HepG2 (cell line): ENCODE measurements around the gene PPM1F. TPM values are rescaled to one million over a fixed set of nuclear protein-coding genes. Genes with fewer than 3 reads are reported as not detected.

Experiments used
- BCL6 ChIP-seq: IDR thresholded peaks from 2 replicates; pipeline ENCODE4 v1.6.1; 2016; ENCODE audit warnings: missing genetic modification reagents, missing compliant biosample characterization
- CCAR2 ChIP-seq: fragments of 200-400 bp; formaldehyde crosslinking; optimal IDR thresholded peaks from 2 replicates; pipeline ENCODE3; 2018; ENCODE audit warnings: low read depth, mild to moderate bottlenecking, low read length, moderate library complexity
- CEBPG ChIP-seq: IDR thresholded peaks from 2 replicates; pipeline ENCODE4 v1.6.1; 2016
- CREBL2 ChIP-seq: sonication (generic); formaldehyde crosslinking; IDR thresholded peaks from 2 replicates; pipeline ENCODE4 v1.8.1; 2023; ENCODE audit warnings: missing genetic modification reagents, mild to moderate bottlenecking, borderline replicate concordance
- FOXP1 ChIP-seq, 2 experiments: fragments of 450-650 bp in 1 of 2; IDR thresholded peaks; 2 replicates each; pipeline ENCODE4 v1.6.1; 2017 to 2018; ENCODE audit warnings: antibody characterized with exemption in 1 of 2
- HMGXB3 ChIP-seq: sonication (generic); formaldehyde crosslinking; IDR thresholded peaks from 2 replicates; pipeline ENCODE4 v1.4.0; 2020; ENCODE audit warnings: missing genetic modification reagents, borderline replicate concordance
- HNF4A ChIP-seq: sonication (generic); formaldehyde crosslinking; IDR thresholded peaks from 2 replicates; pipeline ENCODE4 v1.4.0; 2020; ENCODE audit warnings: missing genetic modification reagents
- LBX2 ChIP-seq: sonication (generic); formaldehyde crosslinking; IDR thresholded peaks from 2 replicates; pipeline ENCODE4 v1.5.0; 2020; ENCODE audit warnings: missing genetic modification reagents, mild to moderate bottlenecking, borderline replicate concordance
- MATR3 ChIP-seq: sonication (generic); formaldehyde crosslinking; IDR thresholded peaks from 2 replicates; pipeline ENCODE4 v1.4.0; 2020; ENCODE audit warnings: missing genetic modification reagents
- MED13 ChIP-seq: sonication (generic); formaldehyde crosslinking; IDR thresholded peaks from 2 replicates; pipeline ENCODE4 v1.5.0; 2020; ENCODE audit warnings: missing genetic modification reagents
- MED8 ChIP-seq: sonication (generic); formaldehyde crosslinking; IDR thresholded peaks from 2 replicates; pipeline ENCODE4 v1.8.1; 2023; ENCODE audit warnings: mild to moderate bottlenecking, missing genetic modification reagents; ENCODE audit not compliant: insufficient replicate concordance
- SNAPC2 ChIP-seq: sonication (generic); formaldehyde crosslinking; IDR thresholded peaks from 2 replicates; pipeline ENCODE4 v1.8.1; 2022; ENCODE audit warnings: mild to moderate bottlenecking, missing genetic modification reagents
- ZNF101 ChIP-seq: sonication (generic); formaldehyde crosslinking; IDR thresholded peaks from 2 replicates; pipeline ENCODE4 v1.4.0; 2020; ENCODE audit warnings: mild to moderate bottlenecking, low read depth, missing genetic modification reagents, borderline replicate concordance
- ZNF20 ChIP-seq: sonication (generic); formaldehyde crosslinking; IDR thresholded peaks from 2 replicates; pipeline ENCODE4 v1.4.0; 2020; ENCODE audit warnings: mild to moderate bottlenecking, moderate library complexity, missing genetic modification reagents
- ZNF281 ChIP-seq: sonication (generic); formaldehyde crosslinking; IDR thresholded peaks from 2 replicates; pipeline ENCODE4 v1.4.0; 2020; ENCODE audit warnings: missing genetic modification reagents, borderline replicate concordance
- ZNF562 ChIP-seq: sonication (generic); formaldehyde crosslinking; IDR thresholded peaks from 2 replicates; pipeline ENCODE4 v1.8.0; 2022; ENCODE audit warnings: missing genetic modification reagents, borderline replicate concordance
- polyA plus RNA-seq, 8 experiments: library from polyadenylated mRNA; depleted of rRNA in 3 of 8; stranded (reverse) in 7 of 8; unstranded in 1 of 8; fragments of >200 nt; fragmentation: Illumina TruSeq in 4 of 8; extraction: Trizol in 4 of 8; gene quantifications; 2 replicates each; pipeline versions ENCODE4 v1.2.1 to v1.2.3, GENCODE V29; 2011 to 2016; ENCODE audit warnings: low read depth in 4 of 8, missing spikeins in 1 of 8, mixed read lengths in 1 of 8; ENCODE audit not compliant: insufficient read depth in 1 of 8
- total RNA-seq, 5 experiments: library from RNA; depleted of rRNA; stranded (reverse); fragments of >200 nt; fragmentation: Illumina TruSeq; extraction: Trizol; gene quantifications; 2 replicates each; pipeline ENCODE4 v1.2.3, GENCODE V29; 2016; ENCODE audit warnings: low read depth in 1 of 5
- TF ChIP-seq, protein P1 (sequence below): sonication (generic); formaldehyde crosslinking; IDR thresholded peaks from 2 replicates; pipeline ENCODE4 v1.5.0; 2020; ENCODE audit warnings: mild to moderate bottlenecking, missing genetic modification reagents, borderline replicate concordance

Gene PPM1F
- total and polyA plus RNA-seq, 2 of the 13 experiments (the other 11 are each of a cell fraction or from before 2014, with no cell fraction given), result 11.0 to 19.6 TPM

DNA sequence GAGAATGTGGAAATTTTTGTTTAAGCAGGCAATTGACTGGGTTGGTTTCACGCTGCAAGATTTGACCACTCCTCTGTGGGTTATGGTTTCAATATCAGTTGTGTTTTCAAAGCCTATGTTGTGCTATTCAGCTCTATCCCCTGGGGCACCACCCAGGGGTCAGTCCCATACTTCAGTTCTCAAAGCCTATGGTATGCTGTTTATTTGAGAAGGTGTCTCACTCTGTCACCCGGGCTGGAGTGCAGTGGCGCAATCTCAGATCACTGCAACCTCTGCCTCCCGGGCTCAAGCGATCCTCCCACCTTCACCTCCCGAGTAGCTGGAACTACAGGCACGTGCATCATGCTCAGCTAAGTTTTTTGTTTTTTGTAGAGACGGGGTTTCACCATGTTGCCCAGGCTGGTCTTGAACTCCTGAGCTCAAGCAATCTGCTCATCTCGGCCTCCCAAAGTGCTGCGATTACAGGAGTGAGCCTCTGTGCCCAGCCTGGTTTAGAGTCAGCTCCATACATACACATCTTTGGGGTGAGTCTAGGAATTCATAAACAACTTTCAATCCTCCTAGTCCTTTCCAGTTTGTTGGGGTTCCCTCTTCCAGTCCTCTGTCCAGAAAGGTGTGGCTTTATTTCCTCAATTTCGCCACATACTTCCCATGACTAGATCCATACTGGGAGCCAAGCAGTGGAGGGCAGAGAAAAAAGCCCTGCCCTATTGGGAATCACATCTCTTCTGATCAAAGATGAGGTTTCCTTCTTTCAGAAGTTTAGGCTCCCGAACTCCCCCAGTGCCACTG is 50.2 kb downstream of the PPM1F start (continued):
- TF ChIP-seq, protein P1, sequence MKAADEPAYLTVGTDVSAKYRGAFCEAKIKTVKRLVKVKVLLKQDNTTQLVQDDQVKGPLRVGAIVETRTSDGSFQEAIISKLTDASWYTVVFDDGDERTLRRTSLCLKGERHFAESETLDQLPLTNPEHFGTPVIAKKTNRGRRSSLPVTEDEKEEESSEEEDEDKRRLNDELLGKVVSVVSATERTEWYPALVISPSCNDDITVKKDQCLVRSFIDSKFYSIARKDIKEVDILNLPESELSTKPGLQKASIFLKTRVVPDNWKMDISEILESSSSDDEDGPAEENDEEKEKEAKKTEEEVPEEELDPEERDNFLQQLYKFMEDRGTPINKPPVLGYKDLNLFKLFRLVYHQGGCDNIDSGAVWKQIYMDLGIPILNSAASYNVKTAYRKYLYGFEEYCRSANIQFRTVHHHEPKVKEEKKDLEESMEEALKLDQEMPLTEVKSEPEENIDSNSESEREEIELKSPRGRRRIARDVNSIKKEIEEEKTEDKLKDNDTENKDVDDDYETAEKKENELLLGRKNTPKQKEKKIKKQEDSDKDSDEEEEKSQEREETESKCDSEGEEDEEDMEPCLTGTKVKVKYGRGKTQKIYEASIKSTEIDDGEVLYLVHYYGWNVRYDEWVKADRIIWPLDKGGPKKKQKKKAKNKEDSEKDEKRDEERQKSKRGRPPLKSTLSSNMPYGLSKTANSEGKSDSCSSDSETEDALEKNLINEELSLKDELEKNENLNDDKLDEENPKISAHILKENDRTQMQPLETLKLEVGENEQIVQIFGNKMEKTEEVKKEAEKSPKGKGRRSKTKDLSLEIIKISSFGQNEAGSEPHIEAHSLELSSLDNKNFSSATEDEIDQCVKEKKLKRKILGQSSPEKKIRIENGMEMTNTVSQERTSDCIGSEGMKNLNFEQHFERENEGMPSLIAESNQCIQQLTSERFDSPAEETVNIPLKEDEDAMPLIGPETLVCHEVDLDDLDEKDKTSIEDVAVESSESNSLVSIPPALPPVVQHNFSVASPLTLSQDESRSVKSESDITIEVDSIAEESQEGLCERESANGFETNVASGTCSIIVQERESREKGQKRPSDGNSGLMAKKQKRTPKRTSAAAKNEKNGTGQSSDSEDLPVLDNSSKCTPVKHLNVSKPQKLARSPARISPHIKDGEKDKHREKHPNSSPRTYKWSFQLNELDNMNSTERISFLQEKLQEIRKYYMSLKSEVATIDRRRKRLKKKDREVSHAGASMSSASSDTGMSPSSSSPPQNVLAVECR, result no peak
- no peak for TF ChIP-seq ZNF562 (CRISPR knock-in tag)
- TF ChIP-seq LBX2 (CRISPR knock-in tag), result no peak
- no peak for TF ChIP-seq ZNF101 (CRISPR knock-in tag)
- TF ChIP-seq MED8, result no peak
- no peak for TF ChIP-seq MATR3 (CRISPR knock-in tag)
- TF ChIP-seq SNAPC2 (CRISPR knock-in tag), result no peak
- no peak for TF ChIP-seq FOXP1 (IDR thresholded peaks at IDR 0.05)
- TF ChIP-seq FOXP1 (CRISPR knock-in tag; IDR thresholded peaks at IDR 0.05), result 0 out of 2 replicates have a peak, but pooled peaks have one; percentile 28
- TF ChIP-seq BCL6 (CRISPR knock-in tag), result no peak
- TF ChIP-seq CREBL2 (CRISPR knock-in tag), result no peak
- no peak for TF ChIP-seq CCAR2
- TF ChIP-seq HNF4A (CRISPR knock-in tag), result peak; percentile 31
- TF ChIP-seq MED13, result no peak
- 0 out of 2 replicates have a peak, but pooled peaks have one; percentile 49 for TF ChIP-seq ZNF20 (CRISPR knock-in tag)
- TF ChIP-seq HMGXB3 (CRISPR knock-in tag), result no peak
- TF ChIP-seq CEBPG (CRISPR knock-in tag), result peak; percentile 89
- no peak for TF ChIP-seq ZNF281 (CRISPR knock-in tag)
